Caco-2 (cell line): ENCODE measurements around the gene MT3. TPM values are rescaled to one million over a fixed set of nuclear protein-coding genes. Genes with fewer than 3 reads are reported as not detected.

ENCODE experiments used
- BruUV-seq: library from RNA; stranded (reverse); fragments of 400-500 nt; replicated peaks from 2 replicates; lab custom pipeline; 2021; lab: Mats Ljungman, UMichigan
- CTCF ChIA-PET: fragments of 300-600 bp; sonication (Branson Sonifier 250); formaldehyde crosslinking; loops from one replicate; lab custom pipeline; 2022; ENCODE audit warnings: antibody characterized with exemption; lab: Charles Lee
- POLR2A ChIA-PET: fragments of 300-600 bp; sonication (Branson Sonifier 250); formaldehyde crosslinking; loops from one replicate; lab custom pipeline; 2022; ENCODE audit warnings: antibody characterized with exemption; lab: Charles Lee
- DNase-seq, 2 experiments: peaks; one replicate each; pipeline versions ENCODE4 v3.0.0 to v3.0.0-alpha.2; 2020 to 2022
- H3K27me3 ChIP-seq: replicated peaks from 2 replicates; pipeline ENCODE4 v1.6.0; 2011; ENCODE audit warnings: low read length; ENCODE audit not compliant: control insufficient read depth, insufficient read depth
- H3K36me3 ChIP-seq: 2 replicates; pipeline ENCODE4 v1.5.1; 2011; ENCODE audit warnings: low read length; ENCODE audit not compliant: control insufficient read depth, insufficient read depth
- H3K4me1 ChIP-seq: fragments of 250-450 bp; sonication (Bioruptor Pico); 2 replicates; pipeline ENCODE4 v1.5.1; 2020; ENCODE audit warnings: mild to moderate bottlenecking
- H3K4me3 ChIP-seq: 2 replicates; pipeline ENCODE4 v1.5.1; 2011; ENCODE audit warnings: low read depth, mild to moderate bottlenecking, control low read depth, low read length
- H3K9me3 ChIP-seq: fragments of 250-450 bp; sonication (Bioruptor Pico); 2 replicates; pipeline ENCODE4 v1.5.1; 2020; ENCODE audit warnings: mild to moderate bottlenecking, moderate library complexity
- H3K27ac Mint-ChIP-seq: one replicate; pipeline ENCODE4 v1.8.0; 2022; ENCODE audit warnings: mixed read lengths; ENCODE audit not compliant: unreplicated experiment
- H3K27me3 Mint-ChIP-seq: one replicate; pipeline ENCODE4 v1.8.0; 2022; ENCODE audit warnings: mixed read lengths; ENCODE audit not compliant: insufficient read depth, unreplicated experiment
- H3K36me3 Mint-ChIP-seq: one replicate; pipeline ENCODE4 v1.8.0; 2022; ENCODE audit warnings: mild to moderate bottlenecking, mixed read lengths; ENCODE audit not compliant: insufficient read depth, unreplicated experiment
- H3K4me1 Mint-ChIP-seq: one replicate; pipeline ENCODE4 v1.8.0; 2022; ENCODE audit warnings: low read depth, mixed read lengths; ENCODE audit not compliant: unreplicated experiment
- H3K4me3 Mint-ChIP-seq: one replicate; pipeline ENCODE4 v1.8.0; 2022; ENCODE audit warnings: mild to moderate bottlenecking, moderate library complexity, mixed read lengths; ENCODE audit not compliant: unreplicated experiment
- H3K9me3 Mint-ChIP-seq: one replicate; pipeline ENCODE4 v1.8.0; 2022; ENCODE audit warnings: mixed read lengths; ENCODE audit not compliant: unreplicated experiment
- intact Hi-C: fragments of 100-400 bp; cut with micrococcal nuclease; formaldehyde crosslinking; loops from one replicate; pipeline ENCODE4 v1.10.0; 2022; ENCODE audit not compliant: unreplicated experiment
- total RNA-seq: library from RNA; stranded (reverse); gene quantifications from 2 replicates; pipeline ENCODE4 v1.2.3, GENCODE V29; 2022
- TF ChIP-seq, protein P1 (sequence below), 2 experiments: fragments of 200-600 bp in 1 of 2; IDR thresholded peaks; 1 replicate in 1 of 2; 2 replicates in 1 of 2; pipeline versions ENCODE4 v1.5.1 to v1.8.0; 2011 to 2022; ENCODE audit warnings: antibody characterized with exemption in 1 of 2, control low read depth in 1 of 2, inconsistent platforms in 1 of 2, low read depth in 1 of 2, low read length in 1 of 2, mild to moderate bottlenecking in 1 of 2, moderate library complexity in 1 of 2; ENCODE audit not compliant: insufficient read depth in 1 of 2, severe bottlenecking in 1 of 2, unreplicated experiment in 1 of 2

MT3 gene
- total RNA-seq, 1 experiment from 2014 or later = not detected

DNA sequence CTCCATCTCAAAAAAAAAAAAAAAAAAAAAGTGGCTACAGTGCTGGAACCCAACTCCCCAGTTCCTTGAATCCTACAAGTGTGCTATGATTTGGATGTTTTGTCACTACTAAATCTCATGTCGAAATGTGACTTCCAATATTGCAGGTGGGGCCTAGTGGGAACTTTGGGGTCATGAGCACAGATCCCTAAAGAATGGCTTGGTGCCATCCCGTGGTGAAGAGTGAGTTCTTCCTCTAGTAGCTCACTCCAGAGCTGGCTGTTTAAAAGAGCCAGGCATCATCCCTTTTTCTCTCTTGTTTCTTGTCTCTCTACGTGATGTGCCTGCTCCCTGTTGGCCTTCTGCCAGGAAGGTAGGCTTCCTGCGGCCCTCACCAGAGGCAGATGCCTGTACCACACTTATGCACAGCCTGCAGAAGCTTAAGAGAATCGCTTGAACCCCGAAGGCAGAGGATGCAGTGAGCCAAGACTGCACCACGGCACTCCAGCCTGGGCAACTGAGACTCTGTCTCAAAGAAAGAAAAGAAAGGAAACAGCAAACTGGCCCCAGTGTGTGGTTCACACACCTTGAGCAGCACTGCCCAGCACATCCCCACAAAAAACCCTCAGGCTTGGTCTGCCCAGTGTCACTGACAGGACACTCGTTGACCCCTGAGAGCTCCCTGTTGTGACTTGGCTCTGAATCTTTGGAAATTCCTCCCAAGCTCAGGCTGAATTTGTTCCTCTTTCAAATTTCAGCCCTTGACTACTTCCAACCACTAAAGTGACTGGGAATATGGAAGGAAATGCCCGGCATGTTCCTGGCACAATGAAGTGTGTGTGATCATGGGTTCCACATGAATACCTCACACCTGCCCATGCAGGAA lies 39.4 kb downstream of the MT3 start:
- H3K27me3 ChIP-seq = peaks cover 6% of the 10 kb centered on the region; the same call in 1 of the 2 replicates
- no peaks in the 10 kb centered on the region for H3K9me3 Mint-ChIP-seq
- no peak overlapping the region for H3K4me3 Mint-ChIP-seq
- ChIA-PET POLR2A (no interaction called here), CTCF (no interaction called here)
- peaks cover 5% of the 10 kb centered on the region for H3K4me1 Mint-ChIP-seq
- BruUV-seq = no TSS peak
- no peak overlapping the region for H3K27ac Mint-ChIP-seq
- H3K27me3 Mint-ChIP-seq = peaks cover 21% of the 10 kb centered on the region
- H3K9me3 ChIP-seq = no peaks in the 10 kb centered on the region
- no peak overlapping the region for H3K4me3 ChIP-seq
- intact Hi-C loops = no loop called here
- no peaks in the 10 kb centered on the region for H3K36me3 ChIP-seq
- DNase-seq = no peak
- H3K36me3 Mint-ChIP-seq = no peaks in the 10 kb centered on the region
- no peaks in the 10 kb centered on the region for H3K4me1 ChIP-seq
- TF ChIP-seq, protein P1, sequence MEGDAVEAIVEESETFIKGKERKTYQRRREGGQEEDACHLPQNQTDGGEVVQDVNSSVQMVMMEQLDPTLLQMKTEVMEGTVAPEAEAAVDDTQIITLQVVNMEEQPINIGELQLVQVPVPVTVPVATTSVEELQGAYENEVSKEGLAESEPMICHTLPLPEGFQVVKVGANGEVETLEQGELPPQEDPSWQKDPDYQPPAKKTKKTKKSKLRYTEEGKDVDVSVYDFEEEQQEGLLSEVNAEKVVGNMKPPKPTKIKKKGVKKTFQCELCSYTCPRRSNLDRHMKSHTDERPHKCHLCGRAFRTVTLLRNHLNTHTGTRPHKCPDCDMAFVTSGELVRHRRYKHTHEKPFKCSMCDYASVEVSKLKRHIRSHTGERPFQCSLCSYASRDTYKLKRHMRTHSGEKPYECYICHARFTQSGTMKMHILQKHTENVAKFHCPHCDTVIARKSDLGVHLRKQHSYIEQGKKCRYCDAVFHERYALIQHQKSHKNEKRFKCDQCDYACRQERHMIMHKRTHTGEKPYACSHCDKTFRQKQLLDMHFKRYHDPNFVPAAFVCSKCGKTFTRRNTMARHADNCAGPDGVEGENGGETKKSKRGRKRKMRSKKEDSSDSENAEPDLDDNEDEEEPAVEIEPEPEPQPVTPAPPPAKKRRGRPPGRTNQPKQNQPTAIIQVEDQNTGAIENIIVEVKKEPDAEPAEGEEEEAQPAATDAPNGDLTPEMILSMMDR (IDR thresholded peaks at IDR 0.05; ENCODE audit: insufficient read depth in 1 of 2, low read depth in 1 of 2, low read length in 1 of 2, severe bottlenecking in 1 of 2, unreplicated experiment in 1 of 2) = no peak

GRCh38 chr16:56629531-56629930 lies 40.2 kb downstream of the MT3 start:
- intact Hi-C loops = no loop called here
- TF ChIP-seq, protein P1 (IDR thresholded peaks at IDR 0.05; ENCODE audit: insufficient read depth in 1 of 2, low read depth in 1 of 2, low read length in 1 of 2, severe bottlenecking in 1 of 2, unreplicated experiment in 1 of 2) = no peak
- Histone ChIP-seq H3K9me3 (no peaks in the 10 kb centered on the region), H3K4me1 (no peaks in the 10 kb centered on the region), H3K27me3 (peaks cover 6% of the 10 kb centered on the region; the same call in 1 of the 2 replicates), H3K4me3 (no peak overlapping the region), H3K36me3 (no peaks in the 10 kb centered on the region)
- no peak for DNase-seq
- CTCF ChIA-PET = interaction anchor here (0.6 kb wide), 1 partner anchor 11 kb away, joined by 3 read pairs; no protein-coding TSS in a partner anchor
- Mint-ChIP-seq H3K4me1 (peaks cover 5% of the 10 kb centered on the region), H3K9me3 (no peaks in the 10 kb centered on the region), H3K27me3 (peaks cover 24% of the 10 kb centered on the region), H3K36me3 (no peaks in the 10 kb centered on the region), H3K27ac (no peak overlapping the region), H3K4me3 (no peak overlapping the region)
- no TSS peak for BruUV-seq
- POLR2A ChIA-PET = no interaction called here

- Mint-ChIP-seq H3K27me3 (peaks cover 30% of the 10 kb centered on the region), H3K9me3 (no peaks in the 10 kb centered on the region), H3K4me3 (no peak overlapping the region), H3K4me1 (peaks cover 5% of the 10 kb centered on the region), H3K27ac (no peak overlapping the region), H3K36me3 (no peaks in the 10 kb centered on the region)
- TF ChIP-seq, protein P1 (IDR thresholded peaks at IDR 0.05; ENCODE audit: insufficient read depth in 1 of 2, low read depth in 1 of 2, low read length in 1 of 2, severe bottlenecking in 1 of 2, unreplicated experiment in 1 of 2) = no peak
- Histone ChIP-seq H3K4me1 (no peaks in the 10 kb centered on the region), H3K27me3 (peaks cover 6% of the 10 kb centered on the region; the same call in 1 of the 2 replicates), H3K4me3 (no peak overlapping the region), H3K9me3 (no peaks in the 10 kb centered on the region), H3K36me3 (no peaks in the 10 kb centered on the region)
- BruUV-seq = no TSS peak
- ChIA-PET POLR2A (no interaction called here), CTCF (interaction anchor here (0.6 kb wide), 2 partner anchors 11 to 22 kb away, joined by 3 read pairs; partner anchors contain the start of gene MT2A)
- DNase-seq = no peak
- intact Hi-C loops = no loop called here
These were observed 40.8 kb downstream of the MT3 start for GRCh38 chr16:56630134-56630533.
